GM19324 (cell line): ENCODE data around the gene NDUFAF5.

Experiments
- ATAC-seq: cut with Tn5 transposase; IDR thresholded peaks from one replicate; pipeline ENCODE4 v1.9.1; 2021; ENCODE audit warnings: mild to moderate bottlenecking, moderate library complexity; ENCODE audit not compliant: unreplicated experiment, low FRiP score

The NDUFAF5 gene

DNA sequence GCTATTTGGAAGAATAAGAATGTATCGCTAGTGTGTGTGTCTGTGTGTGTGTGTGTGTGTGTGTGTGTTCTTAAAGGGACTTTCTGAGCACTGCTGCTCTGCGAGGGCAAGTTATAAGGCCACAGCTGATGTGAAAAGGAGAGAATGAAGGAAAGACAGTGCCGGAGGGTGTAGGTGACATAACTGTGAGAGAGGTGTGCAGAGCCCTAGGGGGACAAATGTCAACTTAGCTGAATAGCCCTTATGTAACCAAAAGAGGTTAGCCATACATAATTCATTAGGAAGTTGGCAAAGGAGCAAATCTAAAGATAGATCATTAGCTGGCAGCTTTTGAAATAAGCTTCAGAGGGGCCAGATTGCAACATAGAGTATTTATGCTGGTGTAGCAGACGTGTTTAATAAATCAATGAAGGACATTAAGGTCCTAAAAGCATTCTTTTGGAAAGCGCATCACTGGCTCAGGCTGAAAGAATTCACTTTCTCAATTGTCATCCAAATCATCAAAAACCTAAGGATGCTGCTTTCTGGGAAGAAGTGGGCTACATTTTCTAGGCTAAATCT is 81.0 kb downstream of the NDUFAF5 start:
- no peak for ATAC-seq

DNA sequence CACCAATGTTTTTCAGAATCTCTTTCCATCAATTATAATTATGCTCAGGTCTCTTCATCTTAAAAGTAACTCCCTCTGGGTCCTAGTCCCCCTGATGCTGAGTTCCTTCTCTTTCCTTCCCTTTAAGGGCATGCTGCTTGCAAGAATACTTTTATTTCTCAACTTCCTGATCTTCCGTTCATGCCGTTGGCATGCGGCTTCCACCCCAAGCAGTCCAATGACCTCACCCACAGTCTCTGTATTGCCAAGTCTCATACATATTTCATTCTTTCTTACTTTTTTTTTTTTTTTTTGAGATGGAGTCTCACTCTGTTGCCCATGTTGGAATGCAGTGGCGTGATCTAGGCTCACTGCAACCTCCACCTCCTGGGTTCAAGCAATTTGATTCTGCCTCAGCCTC is 83.5 kb downstream of the NDUFAF5 start:
- no peak for ATAC-seq

DNA sequence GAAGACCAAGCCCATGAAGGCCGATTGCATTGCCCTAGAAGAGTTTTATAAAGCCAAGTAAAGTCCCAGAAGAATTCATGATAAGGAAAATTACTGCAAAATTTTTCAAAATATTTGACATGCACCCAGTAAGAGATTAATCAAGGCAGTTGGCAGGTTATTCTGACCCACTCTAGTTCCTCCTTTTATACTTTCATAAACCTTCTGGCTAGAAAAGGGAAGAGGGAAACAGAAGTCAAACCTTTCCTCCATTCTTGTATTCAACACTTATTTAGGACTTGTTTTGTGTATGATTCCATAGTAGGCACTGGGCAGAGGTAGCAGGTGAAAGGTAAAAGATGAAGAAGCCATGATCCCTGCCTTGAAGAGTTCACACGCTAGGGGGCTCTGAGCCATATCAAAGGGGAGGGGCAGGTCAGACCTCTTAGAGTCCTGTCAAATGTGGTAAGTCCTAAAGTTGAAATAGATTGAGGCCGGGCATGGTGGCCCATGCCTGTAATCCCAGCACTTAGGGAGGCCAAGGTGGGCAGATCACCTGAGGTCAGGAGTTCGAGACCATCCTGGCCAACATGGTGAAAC is 85.4 kb downstream of the NDUFAF5 start:
- no peak for ATAC-seq
